HG03196 (cell line): ENCODE data around the gene ZSCAN5A.
"Not testable (repeated sequence)": the region's sequence is repeated elsewhere in the genome, so short reads cannot be mapped to it uniquely, and the experiment has no call there.

Experiments
- ATAC-seq: cut with Tn5 transposase; IDR thresholded peaks from one replicate; pipeline ENCODE4 v1.9.1; 2021; ENCODE audit not compliant: unreplicated experiment

ZSCAN5A gene, protein sequence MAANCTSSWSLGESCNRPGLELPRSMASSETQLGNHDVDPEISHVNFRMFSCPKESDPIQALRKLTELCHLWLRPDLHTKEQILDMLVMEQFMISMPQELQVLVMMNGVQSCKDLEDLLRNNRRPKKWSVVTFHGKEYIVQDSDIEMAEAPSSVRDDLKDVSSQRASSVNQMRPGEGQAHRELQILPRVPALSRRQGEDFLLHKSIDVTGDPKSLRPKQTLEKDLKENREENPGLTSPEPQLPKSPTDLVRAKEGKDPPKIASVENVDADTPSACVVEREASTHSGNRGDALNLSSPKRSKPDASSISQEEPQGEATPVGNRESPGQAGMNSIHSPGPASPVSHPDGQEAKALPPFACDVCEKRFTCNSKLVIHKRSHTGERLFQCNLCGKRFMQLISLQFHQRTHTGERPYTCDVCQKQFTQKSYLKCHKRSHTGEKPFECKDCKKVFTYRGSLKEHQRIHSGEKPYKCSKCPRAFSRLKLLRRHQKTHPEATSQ

GRCh38 chr19:56314381-56315076 lies at the start of gene ZSCAN5A:
TSS of gene ZSCAN5A (minus strand) at chr19:56314839. CDS start at chr19:56225046, 89,793 bp downstream.
- ATAC-seq = peak; percentile 78

DNA sequence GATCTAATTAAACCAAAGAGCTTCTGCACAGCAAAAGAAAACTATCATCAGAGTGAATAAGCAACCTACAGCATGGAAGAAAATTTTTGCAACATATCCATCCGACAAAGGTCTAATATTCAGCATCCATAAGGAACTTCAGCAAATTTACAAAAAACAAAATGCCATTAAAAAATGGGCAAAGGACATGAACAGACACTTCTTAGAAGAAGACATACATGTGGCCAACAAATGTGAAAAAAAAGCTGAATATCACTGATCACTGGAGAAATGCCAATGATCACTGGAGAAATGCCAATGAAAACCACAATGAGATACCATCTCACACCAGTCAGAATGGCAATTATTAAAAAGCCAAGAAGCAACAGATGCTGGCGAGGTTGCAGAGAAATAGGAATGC lies 46.2 kb upstream of the ZSCAN5A start:
- ATAC-seq = no peak

- ATAC-seq = no peak
Observed at GRCh38 chr19:56356944-56357343, 42.3 kb upstream of the ZSCAN5A start.

DNA sequence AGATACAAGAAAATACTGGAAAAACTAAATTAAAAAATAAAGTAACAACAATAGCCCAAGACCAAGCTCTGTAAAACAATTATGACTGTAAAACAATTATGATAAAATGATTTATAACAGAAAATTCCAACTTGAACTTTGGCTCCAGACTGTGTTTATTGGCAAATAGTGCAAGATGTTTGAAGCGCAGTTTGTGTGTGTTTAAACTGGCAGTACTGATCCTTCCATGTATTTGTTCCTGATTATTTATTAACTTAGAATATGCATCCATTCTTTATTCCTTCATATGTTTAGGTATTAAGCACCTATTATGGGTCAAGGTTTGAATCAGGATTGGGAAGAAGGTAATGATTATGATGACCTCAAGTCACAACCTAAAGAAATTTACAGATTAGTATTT lies 40.9 kb upstream of the ZSCAN5A start:
- no peak for ATAC-seq

DNA sequence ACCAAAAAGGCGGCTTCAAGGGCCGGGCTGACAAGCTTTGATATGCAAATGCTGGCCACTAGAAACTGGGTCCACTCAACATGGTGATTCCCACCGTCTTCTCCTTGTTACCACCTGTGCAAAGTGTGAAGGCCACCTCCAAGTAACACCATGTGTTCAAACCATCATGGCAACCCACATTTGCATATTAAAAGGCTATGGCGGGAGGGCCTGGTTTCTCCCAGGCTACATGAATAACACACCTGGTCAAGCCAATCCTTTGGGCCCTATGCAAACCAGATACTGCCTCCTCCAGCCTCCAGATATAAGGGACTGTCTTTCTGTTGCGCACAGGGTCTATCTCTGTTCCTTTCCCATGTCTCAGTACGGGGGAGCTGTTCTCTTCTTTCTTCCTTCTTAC lies 36.6 kb upstream of the ZSCAN5A start:
- no peak for ATAC-seq

DNA sequence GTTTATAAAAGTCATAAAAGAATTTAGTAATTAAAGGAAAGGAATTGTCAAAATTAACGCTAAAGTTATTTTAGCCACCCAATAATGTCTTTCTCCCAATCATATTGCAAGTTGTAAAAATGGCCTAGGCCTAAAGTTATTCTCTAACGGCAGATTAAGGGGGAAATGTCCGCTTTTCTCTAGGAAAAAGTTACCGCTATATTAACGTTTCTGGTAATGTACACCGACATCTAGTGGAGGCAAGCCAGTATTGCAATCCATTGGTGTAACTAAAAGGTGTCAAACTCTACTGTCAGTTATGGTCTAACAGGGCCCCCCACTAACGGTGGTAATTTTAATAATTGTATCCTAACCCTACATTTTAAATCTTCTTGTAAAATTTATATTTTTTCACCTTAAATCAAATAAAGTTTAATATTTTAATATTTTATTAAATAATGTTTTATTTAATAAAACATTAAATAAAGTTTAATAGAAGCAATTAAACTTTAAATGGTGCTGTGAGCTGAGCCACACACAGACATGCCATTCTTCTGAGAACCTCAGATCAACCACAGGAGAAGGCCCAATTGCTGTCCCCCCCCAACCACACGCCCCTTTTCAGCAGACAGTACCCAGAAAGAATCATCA lies 35.9 kb upstream of the ZSCAN5A start:
- ATAC-seq = no peak

DNA sequence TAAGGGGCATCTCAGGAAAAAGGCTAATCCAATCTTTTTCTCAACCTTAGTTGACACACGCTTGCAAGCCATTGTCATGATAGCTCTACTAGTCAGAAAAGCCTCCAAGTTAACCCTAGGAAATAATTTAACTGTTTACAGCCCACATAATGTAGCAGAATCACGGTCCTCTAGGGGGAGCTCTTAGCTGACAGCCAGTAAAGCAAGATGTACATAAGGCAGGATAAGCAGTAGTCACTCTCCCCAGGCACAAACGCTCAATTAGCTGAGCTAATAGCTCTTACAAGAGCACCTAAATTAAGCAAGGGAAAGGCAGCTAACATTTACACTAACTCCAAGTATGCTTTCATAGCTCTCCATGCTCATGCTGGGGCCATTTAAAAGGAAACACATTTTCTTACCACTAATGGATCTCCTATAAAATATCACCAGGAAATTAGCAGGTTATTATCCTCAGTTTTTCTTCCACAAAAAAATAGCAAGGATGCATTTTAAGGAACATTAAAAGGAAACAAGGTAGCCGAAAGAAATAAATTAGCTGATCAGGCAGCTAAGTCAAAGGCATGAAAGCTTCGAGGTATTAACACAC lies 33.7 kb upstream of the ZSCAN5A start:
- no peak for ATAC-seq

GRCh38 chr19:56347163-56347778 lies 32.6 kb upstream of the ZSCAN5A start:
- no peak for ATAC-seq

- no peak for ATAC-seq
Observed at GRCh38 chr19:56341948-56342347, 27.3 kb upstream of the ZSCAN5A start.

DNA sequence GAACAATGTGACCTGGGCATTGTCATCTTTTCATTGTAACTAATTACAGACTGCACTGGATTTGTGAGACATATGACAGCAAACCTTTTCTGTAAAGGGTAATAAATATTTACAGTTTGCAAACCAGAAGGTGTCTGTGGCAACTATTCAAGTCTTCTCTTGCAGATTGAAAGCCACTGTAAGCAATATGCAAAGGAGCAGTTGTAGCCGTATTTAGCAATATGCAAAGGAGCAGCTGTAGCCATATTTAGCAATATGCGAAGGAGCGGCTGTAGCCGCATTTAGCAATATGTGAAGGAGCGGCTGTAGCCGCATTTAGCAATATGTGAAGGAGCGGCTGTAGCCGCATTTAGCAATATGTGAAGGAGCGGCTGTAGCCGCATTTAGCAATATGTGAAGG lies 24.4 kb upstream of the ZSCAN5A start:
- ATAC-seq = not testable (repeated sequence)

DNA sequence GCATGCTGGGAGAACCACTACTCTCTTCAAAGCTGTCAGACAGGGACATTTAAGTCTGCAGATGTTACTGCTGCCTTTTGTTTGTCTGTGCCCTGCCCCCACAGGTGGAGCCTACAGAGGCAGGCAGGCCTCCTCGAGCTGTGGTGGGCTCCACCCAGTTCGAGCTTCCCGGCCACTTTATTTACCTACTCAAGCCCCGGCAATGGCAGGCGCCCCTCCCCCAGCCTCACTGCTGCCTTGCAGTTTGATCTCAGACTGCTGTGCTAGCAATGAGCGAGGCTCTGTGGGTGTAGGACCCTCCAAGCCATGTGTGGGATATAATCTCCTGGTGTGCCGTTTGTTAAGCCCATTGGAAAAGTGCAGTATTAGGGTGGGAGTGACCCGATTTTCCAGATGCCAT lies 22.4 kb upstream of the ZSCAN5A start:
- ATAC-seq = not testable (repeated sequence)

GRCh38 chr19:56335371-56335770 lies 20.7 kb upstream of the ZSCAN5A start:
- not testable (repeated sequence) for ATAC-seq

GRCh38 chr19:56333506-56333905 lies 18.9 kb upstream of the ZSCAN5A start:
- no peak for ATAC-seq

GRCh38 chr19:56332695-56333094 lies 18.1 kb upstream of the ZSCAN5A start:
- no peak for ATAC-seq

DNA sequence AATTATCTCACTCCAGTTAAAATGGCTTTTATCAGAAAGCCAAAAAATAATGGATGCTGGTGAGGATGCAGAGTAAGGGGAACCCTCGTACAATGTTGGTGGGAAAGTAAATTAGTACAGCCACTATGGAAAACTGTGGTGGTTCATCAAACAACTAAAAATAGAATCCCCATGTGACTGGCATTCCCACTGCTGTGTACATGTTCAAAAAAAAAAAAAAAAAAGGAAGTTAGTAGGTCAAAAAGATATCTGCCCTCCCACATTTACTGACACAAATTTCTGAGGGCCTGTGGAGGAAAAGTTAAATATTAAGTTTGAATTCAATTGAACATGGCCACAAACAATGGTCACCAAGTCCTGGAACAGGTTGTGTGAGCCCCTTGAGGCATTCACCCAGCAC lies 9.8 kb upstream of the ZSCAN5A start:
- ATAC-seq = no peak

- ATAC-seq = no peak
Observed at GRCh38 chr19:56321989-56322440, 7.4 kb upstream of the ZSCAN5A start.

DNA sequence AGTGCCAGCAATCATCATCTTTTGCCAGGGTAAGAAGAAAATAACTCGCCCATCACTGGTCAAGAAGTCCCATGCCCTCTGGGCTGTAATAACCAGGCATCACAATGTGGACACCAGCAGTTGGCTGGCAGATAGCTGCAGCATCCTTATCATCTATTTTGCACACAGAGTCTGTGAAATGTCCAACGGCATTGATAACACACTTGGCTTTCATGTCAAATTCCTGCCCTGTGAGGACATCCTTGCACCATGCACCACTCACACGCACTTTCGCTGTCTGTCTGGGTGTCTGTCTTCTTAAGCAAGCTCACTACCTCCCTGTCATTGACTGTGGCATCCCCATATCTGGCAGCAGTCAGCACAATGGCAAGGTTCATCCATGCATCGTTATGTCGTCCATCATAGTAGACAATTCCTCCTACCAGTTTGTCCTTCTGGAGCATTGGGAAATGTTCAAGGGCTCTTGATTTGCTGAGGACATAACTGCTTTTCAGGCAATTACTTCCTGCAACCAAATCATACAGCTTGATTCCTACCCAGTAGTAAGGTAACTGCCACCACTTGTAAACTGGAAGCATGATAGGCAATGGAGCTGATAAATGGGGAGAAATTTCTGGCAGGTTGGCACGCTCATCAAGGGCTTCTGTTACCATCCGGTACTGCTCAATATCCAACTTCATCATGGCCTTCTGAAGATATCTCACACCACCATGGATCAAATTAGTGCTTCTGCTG lies 6.8 kb upstream of the ZSCAN5A start:
- ATAC-seq = no peak

GRCh38 chr19:56319991-56320390 lies 5.4 kb upstream of the ZSCAN5A start:
- no peak for ATAC-seq

GRCh38 chr19:56317749-56318148 lies 3.1 kb upstream of the ZSCAN5A start:
- ATAC-seq = no peak

DNA sequence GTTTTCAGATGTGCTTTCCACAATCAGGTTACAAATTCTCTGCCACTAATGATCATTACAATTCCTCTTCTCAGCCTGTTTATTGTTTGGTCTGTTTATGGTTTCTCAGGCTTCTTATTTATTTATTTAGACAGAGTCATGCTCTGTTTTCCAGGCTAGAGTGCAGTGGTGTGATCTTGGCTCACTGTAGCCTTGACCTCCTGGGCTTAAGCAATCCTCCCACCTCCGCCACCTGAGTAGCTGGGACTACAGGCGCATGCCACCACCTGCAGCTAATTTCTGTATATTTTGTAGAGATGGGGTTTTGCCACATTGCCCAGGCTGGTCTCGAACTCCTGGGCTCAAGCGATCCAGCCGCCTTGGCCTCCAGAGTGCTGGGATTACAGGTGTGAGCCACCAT lies 2.1 kb upstream of the ZSCAN5A start:
- ATAC-seq = no peak
